Central memory CD8-positive, alpha-beta T cell (primary cell): ENCODE results near the gene CYP4F11.

ENCODE experiments used
- ATAC-seq: fragments of 150-1000 bp; cut with Tn5 transposase; replicated peaks from 2 replicates; pipeline ENCODE4 v1.10.0; 2022; ENCODE audit warnings: mild to moderate bottlenecking, moderate FRiP score, moderate number of reproducible peaks; ENCODE audit not compliant: poor library complexity, severe bottlenecking; ENCODE audit errors: extremely low read depth
- DNase-seq, 2 donors: peaks; one replicate each; pipeline ENCODE4 v3.0.0; 2021; ENCODE audit warnings: low spot score in 2 of 2
- H3K27ac Mint-ChIP-seq: one replicate; pipeline ENCODE4 v1.8.0; 2022; ENCODE audit warnings: low read depth, mild to moderate bottlenecking, moderate library complexity, mixed read lengths
- H3K27me3 Mint-ChIP-seq: one replicate; pipeline ENCODE4 v1.8.0; 2022; ENCODE audit warnings: mixed read lengths
- H3K36me3 Mint-ChIP-seq: one replicate; pipeline ENCODE4 v1.8.0; 2022; ENCODE audit warnings: mild to moderate bottlenecking, moderate library complexity, mixed read lengths; ENCODE audit not compliant: insufficient read depth
- H3K4me1 Mint-ChIP-seq: one replicate; pipeline ENCODE4 v1.8.0; 2022; ENCODE audit warnings: mixed read lengths
- H3K4me3 Mint-ChIP-seq: one replicate; pipeline ENCODE4 v1.8.0; 2022; ENCODE audit warnings: mild to moderate bottlenecking, moderate library complexity, mixed read lengths
- H3K9me3 Mint-ChIP-seq: one replicate; pipeline ENCODE4 v1.8.0; 2022; ENCODE audit warnings: mixed read lengths

Gene CYP4F11

GRCh38 chr19:15864824-15865223 lies 69.5 kb downstream of the CYP4F11 start:
- H3K27me3 Mint-ChIP-seq: peaks cover 19% of the 10 kb centered on the region
- no peak overlapping the region for H3K4me3 Mint-ChIP-seq
- ATAC-seq (no peak), DNase-seq (no peak)
- no peak overlapping the region for H3K27ac Mint-ChIP-seq
- H3K4me1 Mint-ChIP-seq: peaks cover 8% of the 10 kb centered on the region
- no peaks in the 10 kb centered on the region for H3K9me3 Mint-ChIP-seq
- peaks cover 2% of the 10 kb centered on the region for H3K36me3 Mint-ChIP-seq

- peaks cover 2% of the 10 kb centered on the region for H3K36me3 Mint-ChIP-seq
Measured at GRCh38 chr19:15863272-15863671, 71.1 kb downstream of the CYP4F11 start.

GRCh38 chr19:15862444-15862843 lies 71.9 kb downstream of the CYP4F11 start:
- peaks cover 10% of the 10 kb centered on the region for H3K27me3 Mint-ChIP-seq
- peaks cover 2% of the 10 kb centered on the region for H3K36me3 Mint-ChIP-seq
- no peaks in the 10 kb centered on the region for H3K9me3 Mint-ChIP-seq
- no peak overlapping the region for H3K4me3 Mint-ChIP-seq
- DNase-seq (no peak), ATAC-seq (no peak)
- H3K27ac Mint-ChIP-seq: no peak overlapping the region
- no peaks in the 10 kb centered on the region for H3K4me1 Mint-ChIP-seq

More at GRCh38 chr19:15863272-15863671, 71.1 kb downstream of the CYP4F11 start:
- Mint-ChIP-seq H3K27me3 (peaks cover 10% of the 10 kb centered on the region), H3K4me3 (no peak overlapping the region), H3K9me3 (no peaks in the 10 kb centered on the region), H3K4me1 (no peaks in the 10 kb centered on the region), H3K27ac (no peak overlapping the region)
- ATAC-seq (no peak), DNase-seq (no peak)
